ENCODE measurements around the gene STK11. TPM values are rescaled to one million over a fixed set of nuclear protein-coding genes. Genes with fewer than 3 reads are reported as not detected.

Gene STK11
- total RNA-seq, 1 donor from 2014 or later = 64.8 TPM

DNA sequence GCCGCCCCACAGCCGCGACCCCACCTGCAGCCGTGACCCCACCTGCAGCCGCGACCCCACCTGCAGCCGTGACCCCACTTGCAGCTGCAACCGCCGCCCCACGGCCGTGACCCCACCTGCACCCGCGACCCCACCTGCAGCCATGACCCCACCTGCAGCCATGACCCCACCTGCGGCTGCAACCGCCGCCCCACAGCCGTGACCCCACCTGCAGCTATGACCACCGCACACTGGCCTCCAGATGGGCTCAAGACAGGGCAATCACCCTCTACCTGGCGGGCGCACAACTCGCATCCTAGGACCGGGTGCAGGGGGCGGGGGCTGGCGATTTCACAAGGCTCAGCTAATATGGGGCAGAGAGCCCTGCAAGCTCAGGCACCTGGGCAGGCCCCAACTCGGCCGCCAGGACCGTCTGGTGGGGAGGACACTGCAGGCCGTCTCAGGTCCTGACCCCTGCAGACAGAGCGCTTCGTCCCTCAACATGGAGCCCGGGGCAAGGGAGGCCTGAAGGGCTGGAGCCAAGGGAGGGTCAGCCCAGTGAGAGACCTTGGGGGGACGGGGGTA, 46.6 kb upstream of the STK11 start:
- DNase-seq (ENCODE audit: extremely low spot score, unreplicated experiment) = no peak
- Mint-ChIP-seq H3K9me3 (no peaks in the 10 kb centered on the region), H3K4me1 (ENCODE audit: unreplicated experiment) (peaks cover 4% of the 10 kb centered on the region), H3K4me3 (no peak overlapping the region), H3K27me3 (no peaks in the 10 kb centered on the region), H3K36me3 (no peaks in the 10 kb centered on the region), H3K27ac (no peak overlapping the region)
- TF ChIP-seq CTCF (conservative IDR thresholded peaks at IDR 0.05) = no peak

DNA sequence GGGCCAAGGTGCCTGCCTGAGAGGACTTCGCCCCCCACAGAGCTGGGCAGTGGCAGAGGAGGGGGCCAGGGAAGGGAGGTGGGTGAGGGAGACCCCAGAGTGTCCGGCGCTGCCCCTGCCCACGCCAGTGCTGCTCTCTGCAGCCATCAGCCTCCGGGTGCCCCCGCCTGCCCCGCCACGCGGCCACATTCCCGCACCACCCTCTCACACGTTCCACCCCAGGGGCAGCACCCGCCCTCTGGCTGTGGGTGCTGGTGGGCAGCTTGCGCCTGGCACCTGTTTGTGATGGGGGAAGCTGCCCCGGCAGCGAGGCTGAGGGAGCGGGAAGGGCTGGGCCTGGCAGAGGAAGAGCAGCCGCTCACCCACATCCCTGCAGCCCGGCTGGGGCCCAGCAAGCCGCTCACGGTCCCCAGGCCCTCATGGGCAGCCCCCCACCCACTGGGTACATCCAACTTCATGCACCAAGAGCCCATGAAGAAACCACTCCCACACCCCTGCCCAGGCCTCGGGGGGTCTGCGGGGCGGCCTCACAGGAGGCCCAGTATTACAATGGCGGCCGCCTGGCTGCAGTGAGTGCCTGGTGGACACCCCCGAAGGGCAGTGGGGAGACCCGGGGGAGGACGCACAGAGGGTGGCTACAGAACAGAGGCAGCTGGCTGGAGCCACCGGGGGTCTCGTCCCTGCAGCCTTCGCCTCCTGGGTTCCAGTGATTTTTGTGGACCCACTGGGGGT, 45.5 kb upstream of the STK11 start:
- DNase-seq (ENCODE audit: extremely low spot score, unreplicated experiment) = no peak
- Mint-ChIP-seq H3K4me3 (no peak overlapping the region), H3K27me3 (no peaks in the 10 kb centered on the region), H3K36me3 (no peaks in the 10 kb centered on the region), H3K9me3 (no peaks in the 10 kb centered on the region), H3K4me1 (ENCODE audit: unreplicated experiment) (peaks cover 4% of the 10 kb centered on the region), H3K27ac (no peak overlapping the region)
- no peak for TF ChIP-seq CTCF (conservative IDR thresholded peaks at IDR 0.05)

DNA sequence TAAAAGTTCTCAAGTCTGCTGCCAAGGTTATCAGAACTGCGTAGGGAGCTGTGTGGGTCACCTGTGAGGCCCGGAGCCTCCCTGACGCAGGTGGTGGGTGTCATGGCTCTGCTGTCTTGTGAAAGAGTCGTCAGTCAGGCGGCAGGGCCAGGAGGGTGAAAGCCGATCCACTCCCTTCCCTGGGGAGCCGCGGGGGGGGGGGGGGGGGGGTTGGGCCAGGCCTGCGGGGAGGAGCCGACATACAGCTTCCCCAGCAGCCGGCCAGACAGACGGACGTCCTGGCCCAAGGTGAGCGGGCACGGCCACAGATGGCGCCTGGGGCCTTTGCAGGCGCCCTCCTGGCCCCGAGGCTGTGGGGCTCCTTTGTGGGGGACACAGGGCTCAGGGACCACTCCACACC, 43.9 kb upstream of the STK11 start:
- Mint-ChIP-seq H3K4me1 (ENCODE audit: unreplicated experiment) (peaks cover 4% of the 10 kb centered on the region), H3K27ac (peak overlapping the region; percentile 83), H3K27me3 (no peaks in the 10 kb centered on the region), H3K4me3 (peak overlapping the region; percentile 50), H3K9me3 (no peaks in the 10 kb centered on the region), H3K36me3 (no peaks in the 10 kb centered on the region)
- TF ChIP-seq CTCF (conservative IDR thresholded peaks at IDR 0.05) = no peak
- DNase-seq (ENCODE audit: extremely low spot score, unreplicated experiment) = no peak

DNA sequence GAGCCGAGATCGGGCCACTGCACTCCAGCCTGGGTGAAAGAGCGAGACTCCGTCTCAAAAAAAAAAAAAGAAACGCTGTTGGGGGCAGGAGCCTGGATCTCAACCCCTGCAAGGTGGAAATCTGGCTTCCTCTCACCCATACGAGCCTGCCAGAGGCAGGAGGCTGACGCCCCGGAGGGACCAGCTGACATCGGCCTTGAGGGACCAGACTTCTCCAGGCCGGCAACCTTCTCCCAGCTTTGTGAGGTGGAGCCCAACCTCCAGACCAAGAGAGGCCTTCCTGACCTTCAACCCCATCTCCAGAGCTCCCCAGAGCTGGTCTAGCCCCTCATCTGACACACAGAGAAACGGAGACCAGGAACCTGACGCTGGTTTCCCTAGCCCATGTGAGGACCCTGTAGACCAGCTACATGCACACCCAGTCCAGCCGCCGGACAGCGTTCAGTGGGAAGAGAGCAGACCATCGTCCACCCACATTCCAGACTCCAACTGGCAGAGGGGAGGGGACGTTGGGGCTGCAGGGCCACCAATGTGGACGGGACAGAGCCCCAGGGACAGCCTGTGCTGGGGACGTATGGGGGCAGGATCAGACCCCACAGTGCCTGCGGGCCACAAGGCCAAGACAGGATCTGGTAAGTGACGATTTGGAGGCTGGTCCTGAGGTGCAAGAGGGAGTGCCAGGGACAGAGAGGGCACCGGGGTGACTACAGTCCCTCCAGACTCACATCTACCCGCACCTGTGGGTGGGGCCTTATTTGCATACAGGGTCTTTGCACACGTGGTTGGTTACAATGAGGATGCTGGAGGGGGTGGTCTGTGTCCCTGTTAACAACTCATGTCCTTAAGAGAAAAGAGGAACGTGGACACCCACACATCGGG, 42.9 kb upstream of the STK11 start:
- no peak overlapping the region for H3K4me3 Mint-ChIP-seq

More for the DNA sequence above, 42.9 kb upstream of the STK11 start:
- Mint-ChIP-seq H3K36me3 (no peaks in the 10 kb centered on the region), H3K27ac (no peak overlapping the region), H3K9me3 (no peaks in the 10 kb centered on the region), H3K27me3 (no peaks in the 10 kb centered on the region), H3K4me1 (ENCODE audit: unreplicated experiment) (peaks cover 4% of the 10 kb centered on the region)
- TF ChIP-seq CTCF (conservative IDR thresholded peaks at IDR 0.05) = no peak
- no peak for DNase-seq (ENCODE audit: extremely low spot score, unreplicated experiment)

All from type B pancreatic cell (in vitro differentiated cells).